Measurements from ENCODE around the gene CISH. TPM values are rescaled to one million over a fixed set of nuclear protein-coding genes. Genes with fewer than 3 reads are reported as not detected.

Gene CISH
- total RNA-seq, 1 experiment from 2014 or later, result 2.2 TPM

- in situ Hi-C loops (cut with HindIII; ENCODE audit: low sequenced_read_pairs), result loop anchor here (25.0 kb wide), 1 partner anchor 770 kb away; the partner anchor contains the start of genes MANF and RBM15B
- no peak for DNase-seq (ENCODE audit: low spot score)
These were observed 5.7 kb upstream of the CISH start, which contains the start of gene MAPKAPK3 for GRCh38 chr3:50617096-50617791. MAPKAPK3 (plus strand) TSS chr3:50617151; CDS start chr3:50617566, 415 bp downstream.

GRCh38 chr3:50616770-50617095, 5.2 kb upstream of the CISH start:
- in situ Hi-C loops (cut with HindIII; ENCODE audit: low sequenced_read_pairs), result loop anchor here (25.0 kb wide), 1 partner anchor 771 kb away; the partner anchor contains the start of genes MANF and RBM15B
- peak; percentile 75 for DNase-seq (ENCODE audit: low spot score)

- in situ Hi-C loops (cut with HindIII; ENCODE audit: low sequenced_read_pairs), result loop anchor here (25.0 kb wide), 1 partner anchor 771 kb away; the partner anchor contains the start of genes MANF and RBM15B
- peak; percentile 89 for DNase-seq (ENCODE audit: low spot score)
These were observed 4.6 kb upstream of the CISH start for GRCh38 chr3:50616003-50616769.

DNA sequence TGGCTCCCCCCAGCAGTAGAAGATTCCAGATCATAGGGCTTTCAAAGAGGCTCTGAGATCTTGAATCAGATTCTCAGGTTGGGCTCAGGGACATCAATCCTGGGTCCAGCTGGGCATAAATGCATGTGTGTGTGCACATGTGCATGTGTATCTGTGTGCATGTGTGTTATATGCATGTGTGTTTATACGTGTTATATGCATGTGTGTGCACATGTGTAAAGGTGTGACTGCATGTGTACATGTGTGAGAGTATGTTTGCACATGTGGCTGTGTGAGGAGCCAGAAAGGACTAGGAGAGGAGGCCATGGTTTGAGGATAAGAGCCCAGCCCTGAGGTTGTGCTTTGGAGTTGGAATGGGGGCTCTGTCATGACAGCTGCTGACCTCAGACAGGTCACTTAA, 3.6 kb upstream of the CISH start:
- in situ Hi-C loops (cut with HindIII; ENCODE audit: low sequenced_read_pairs), result loop anchor here (25.0 kb wide), 1 partner anchor 772 kb away; the partner anchor contains the start of genes MANF and RBM15B

GRCh38 chr3:50612970-50613846, 1.6 kb upstream of the CISH start:
- in situ Hi-C loops (cut with HindIII; ENCODE audit: low sequenced_read_pairs), result loop anchor here (25.0 kb wide), 1 partner anchor 774 kb away; the partner anchor contains the start of genes MANF and RBM15B
- DNase-seq (ENCODE audit: low spot score), result no peak

More for the DNA sequence above, 3.6 kb upstream of the CISH start:
- DNase-seq (ENCODE audit: low spot score), result no peak

GRCh38 chr3:50612234-50612882, 784 bp upstream of the CISH start:
- no peak for DNase-seq (ENCODE audit: low spot score)
- in situ Hi-C loops (cut with HindIII; ENCODE audit: low sequenced_read_pairs), result loop anchor here (25.0 kb wide), 1 partner anchor 775 kb away; the partner anchor contains the start of genes MANF and RBM15B

DNA sequence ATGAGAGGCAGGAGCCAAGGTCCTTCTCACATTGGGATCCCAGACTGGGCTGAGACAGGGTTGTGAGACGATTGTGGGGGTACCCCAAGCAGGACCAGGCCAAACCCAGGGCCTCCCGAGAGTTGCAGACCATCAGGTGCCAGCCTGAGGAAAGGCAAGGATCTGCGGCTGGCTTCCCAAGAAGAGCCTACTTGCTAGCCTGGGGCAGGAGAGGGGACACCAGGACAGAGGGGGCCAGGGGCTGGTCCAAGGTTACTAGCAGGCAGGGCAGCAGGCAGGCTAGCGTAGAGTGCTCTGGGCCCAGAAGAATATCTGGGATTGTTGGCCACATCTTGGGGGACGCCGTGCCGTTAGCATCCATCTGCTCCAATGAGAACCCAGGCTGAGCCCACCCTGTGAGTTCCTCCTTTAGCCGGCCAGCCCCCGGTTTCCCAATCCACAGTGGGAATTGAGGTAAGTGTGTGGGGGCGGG, 546 bp downstream of the CISH start:
- DNase-seq (ENCODE audit: low spot score), result no peak
- in situ Hi-C loops (cut with HindIII; ENCODE audit: low sequenced_read_pairs), result loop anchor here (25.0 kb wide), 1 partner anchor 776 kb away; the partner anchor contains the start of genes MANF and RBM15B

DNA sequence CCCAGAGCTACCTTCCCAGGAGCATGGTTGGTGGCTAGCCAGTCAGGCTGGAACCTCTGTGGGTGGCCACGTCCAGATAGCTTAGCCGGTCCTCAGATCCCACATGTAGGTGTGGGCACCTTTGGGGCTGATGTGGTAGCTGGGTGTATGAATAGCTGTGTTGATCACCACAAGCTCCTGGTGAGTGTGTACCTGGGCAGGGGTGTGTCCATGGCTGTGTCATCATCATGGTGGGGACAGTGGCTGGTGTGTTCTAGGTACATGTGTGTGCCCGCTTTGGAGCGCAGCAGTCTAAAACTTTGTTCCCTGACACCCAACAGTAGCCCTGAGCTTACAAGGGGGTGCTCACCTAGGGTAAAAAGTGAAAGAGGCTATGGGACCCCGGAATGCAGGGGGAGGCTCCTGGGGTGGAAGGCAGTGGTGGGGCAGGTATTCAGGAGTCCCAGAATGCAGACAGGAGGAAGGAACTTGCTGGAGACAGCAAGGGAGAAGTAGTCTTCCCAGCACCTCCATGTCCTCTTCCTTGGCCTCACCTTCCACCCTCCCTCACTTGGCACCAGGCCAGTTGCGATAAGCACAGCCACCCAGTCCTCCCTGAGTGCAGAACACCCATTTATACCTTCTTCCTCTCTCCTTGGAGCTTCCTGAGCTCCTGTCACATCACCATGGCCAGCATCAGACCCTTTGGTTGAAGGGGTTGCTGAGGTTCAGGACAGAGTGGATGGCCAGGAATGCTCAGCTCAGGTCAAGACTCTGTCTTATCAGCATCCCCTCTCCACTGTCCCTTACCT, 1.2 kb downstream of the CISH start:
- in situ Hi-C loops (cut with HindIII; ENCODE audit: low sequenced_read_pairs), result loop anchor here (25.0 kb wide), 1 partner anchor 777 kb away; the partner anchor contains the start of genes MANF and RBM15B
- no peak for DNase-seq (ENCODE audit: low spot score)

GRCh38 chr3:50609763-50610085, 1.9 kb downstream of the CISH start:
- in situ Hi-C loops (cut with HindIII; ENCODE audit: low sequenced_read_pairs), result loop anchor here (25.0 kb wide), 1 partner anchor 778 kb away; the partner anchor contains the start of genes MANF and RBM15B
- DNase-seq (ENCODE audit: low spot score), result no peak

DNA sequence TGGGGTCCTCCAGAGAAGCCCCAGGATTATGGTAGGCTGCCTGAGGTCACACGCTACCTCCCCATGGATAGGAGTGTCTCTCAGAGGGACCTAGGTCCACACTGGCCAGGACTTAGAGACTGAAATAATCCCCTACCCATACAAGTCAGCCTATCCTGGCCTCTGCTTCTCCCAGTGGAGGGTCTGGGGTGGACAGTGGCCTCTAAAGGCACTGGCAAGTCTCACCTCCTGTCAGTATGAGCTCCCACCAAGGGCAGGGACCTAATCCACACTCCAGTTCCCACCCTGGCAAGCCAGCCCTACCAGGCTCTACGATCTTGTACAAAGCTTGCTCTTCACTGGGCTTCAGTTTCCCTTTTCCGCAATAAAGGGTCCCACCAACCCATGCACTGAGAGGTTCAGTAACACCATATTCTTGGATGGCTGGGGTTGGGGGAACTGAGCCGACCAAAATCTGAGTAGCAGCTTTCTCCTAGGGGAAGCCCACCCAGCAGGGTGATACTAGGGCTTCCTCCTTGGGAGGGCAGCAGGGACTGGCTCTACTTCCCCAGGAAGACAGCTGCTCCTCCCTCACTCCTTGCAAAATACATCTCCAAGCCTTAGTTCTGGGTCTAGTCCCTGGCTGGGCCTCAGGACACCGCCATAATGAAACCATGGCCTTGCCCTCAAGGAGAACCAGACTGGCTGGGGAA, 2.4 kb downstream of the CISH start:
- no peak for DNase-seq (ENCODE audit: low spot score)
- in situ Hi-C loops (cut with HindIII; ENCODE audit: low sequenced_read_pairs), result loop anchor here (25.0 kb wide), 1 partner anchor 778 kb away; the partner anchor contains the start of genes MANF and RBM15B

- in situ Hi-C loops (cut with HindIII; ENCODE audit: low sequenced_read_pairs), result loop anchor here (25.0 kb wide), 1 partner anchor 779 kb away; the partner anchor contains the start of genes MANF and RBM15B
- DNase-seq (ENCODE audit: low spot score), result no peak
These were observed 3.3 kb downstream of the CISH start for GRCh38 chr3:50608278-50608677.

- in situ Hi-C loops (cut with HindIII; ENCODE audit: low sequenced_read_pairs), result loop anchor here (25.0 kb wide), 1 partner anchor 780 kb away; the partner anchor contains the start of genes MANF and RBM15B
- DNase-seq (ENCODE audit: low spot score), result no peak
These were observed 4.1 kb downstream of the CISH start for GRCh38 chr3:50607271-50608091.

- in situ Hi-C loops (cut with HindIII; ENCODE audit: low sequenced_read_pairs), result loop anchor here (25.0 kb wide), 1 partner anchor 781 kb away; the partner anchor contains the start of genes MANF and RBM15B
- no peak for DNase-seq (ENCODE audit: low spot score)
These were observed 5.0 kb downstream of the CISH start for GRCh38 chr3:50606596-50606995.

GRCh38 chr3:50605901-50606326, 5.7 kb downstream of the CISH start:
- no peak for DNase-seq (ENCODE audit: low spot score)
- in situ Hi-C loops (cut with HindIII; ENCODE audit: low sequenced_read_pairs), result loop anchor here (25.0 kb wide), 1 partner anchor 781 kb away; the partner anchor contains the start of genes MANF and RBM15B

DNA sequence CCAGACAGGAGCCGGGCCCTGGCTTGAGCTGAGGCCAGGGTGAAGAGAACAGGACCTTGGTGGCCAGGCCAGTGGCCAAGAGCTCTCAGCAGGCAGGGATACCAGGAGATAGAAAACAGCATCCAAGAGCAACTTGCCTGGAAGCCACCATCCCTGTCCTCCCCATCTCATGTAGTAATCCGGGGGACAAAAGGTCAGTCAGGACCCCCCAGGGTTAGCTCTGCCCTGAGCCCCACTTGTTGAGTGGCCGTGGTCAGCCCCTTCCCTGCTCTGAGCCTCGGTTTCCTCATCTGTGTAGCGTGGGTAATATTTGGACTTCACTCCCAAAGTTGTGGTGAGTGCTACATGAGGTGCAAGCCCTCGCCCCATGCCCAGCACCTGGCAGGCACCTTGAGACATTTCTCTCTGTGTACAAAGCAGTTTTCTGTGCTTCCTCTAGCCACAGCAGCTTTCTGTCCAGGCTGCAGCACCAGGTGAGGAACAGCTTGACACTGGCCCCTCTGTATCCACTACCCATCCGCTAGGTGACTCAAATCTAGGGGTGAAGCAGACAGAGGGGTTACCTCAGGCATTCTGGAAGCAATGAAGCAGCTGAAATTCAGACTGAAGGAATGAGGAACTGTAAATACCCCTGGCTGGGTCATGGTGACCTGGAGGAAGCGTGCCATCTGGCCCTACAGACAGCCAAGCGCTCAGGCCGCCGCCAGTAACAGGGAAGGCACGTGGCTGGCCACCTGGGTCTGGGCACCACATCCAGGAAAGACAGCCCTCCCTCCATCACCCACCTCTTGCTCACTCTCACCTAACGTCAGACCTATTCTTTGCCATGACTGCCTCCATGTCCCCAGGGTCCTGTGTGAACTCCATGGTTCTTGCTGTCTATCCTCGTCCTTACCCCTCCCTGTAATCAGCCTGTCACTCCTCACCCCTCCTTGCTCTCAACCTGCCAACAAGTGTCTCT, 6.7 kb downstream of the CISH start:
- in situ Hi-C loops (cut with HindIII; ENCODE audit: low sequenced_read_pairs), result loop anchor here (25.0 kb wide), 1 partner anchor 782 kb away; the partner anchor contains the start of genes MANF and RBM15B
- DNase-seq (ENCODE audit: low spot score), result peak; percentile 96
